Right cardiac atrium (tissue), 5 donors: ENCODE results near the gene PRAF2. TPM values are rescaled to one million over a fixed set of nuclear protein-coding genes. Genes with fewer than 3 reads are reported as not detected.

Experiments used
- ATAC-seq, 2 donors: fragments of 200-7000 bp; cut with Tn5 transposase; one replicate each; pipeline versions ENCODE4 v1.8.0 to v1.9.1; 2020; ENCODE audit warnings: moderate library complexity in 2 of 2, mild to moderate bottlenecking in 1 of 2
- DNase-seq, 3 donors: peaks; one replicate each; pipeline ENCODE4 v3.0.0-alpha.2; 2020
- H3K27ac ChIP-seq: one replicate; pipeline ENCODE4 v1.5.1; 2013; ENCODE audit warnings: mild to moderate bottlenecking, low read length, control low read depth, moderate library complexity
- H3K27me3 ChIP-seq: one replicate; pipeline ENCODE4 v1.6.1; 2013; ENCODE audit not compliant: control insufficient read depth, insufficient read depth
- H3K4me1 ChIP-seq: one replicate; pipeline ENCODE4 v1.6.1; 2013; ENCODE audit warnings: low read length; ENCODE audit not compliant: control insufficient read depth, insufficient read depth
- H3K4me3 ChIP-seq: one replicate; pipeline ENCODE4 v1.5.1; 2013; ENCODE audit warnings: low read length, control low read depth
- H3K9me3 ChIP-seq: one replicate; pipeline ENCODE4 v1.6.1; 2013; ENCODE audit warnings: low read length; ENCODE audit not compliant: control insufficient read depth
- WGBS: extraction: QIAGEN DNeasy Blood & Tissue Kit; methylation state at CpG from one replicate; pipeline ENCODE4 v1.1.7; 2013; 5-methylcytosine and 5-hydroxymethylcytosine counted together
- intact Hi-C, 4 donors: fragments of 100-400 bp; cut with DNase I; formaldehyde crosslinking; loops; one replicate each; pipeline versions ENCODE4 v1.11.0 to v1.14.0; 2022 to 2023
- long read RNA-seq, 4 donors: library from polyadenylated mRNA; unstranded; transcript quantifications; one replicate each; pipeline ENCODE4 v2.0.0, GENCODE V29; 2020 to 2021
- polyA plus RNA-seq: library from polyadenylated mRNA; stranded (reverse); fragments of 200-250 nt; gene quantifications from one replicate; pipeline ENCODE4 v1.2.3, GENCODE V29; 2013
- total RNA-seq, 4 donors: library from RNA; stranded (reverse); fragmentation: NEBNext Ultra II Directional; extraction: Animal tissue kit (Norgen Biotek cat#: 25700); gene quantifications; one replicate each; pipeline ENCODE4 v1.2.1, GENCODE V29; 2021
- donor health status: healthy with polysubstance abuse.
- donor health status: DM: no; HTN: yes; CAD: no.
- donor health status: DM: no; HTN: no; CAD: no.
- donor health status: DM: no; HTN: yes; CAD: no; lungs with severe emphysema.
- donor health status: DM: yes; HTN: yes; CAD: no.

PRAF2 gene, protein sequence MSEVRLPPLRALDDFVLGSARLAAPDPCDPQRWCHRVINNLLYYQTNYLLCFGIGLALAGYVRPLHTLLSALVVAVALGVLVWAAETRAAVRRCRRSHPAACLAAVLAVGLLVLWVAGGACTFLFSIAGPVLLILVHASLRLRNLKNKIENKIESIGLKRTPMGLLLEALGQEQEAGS
- 10 to 100 TPM; 14.2 to 20.2 (median 17.6) TPM for total RNA-seq
- 23.4 TPM for polyA plus RNA-seq
- long read RNA-seq, donor 1, transcript PRAF2-202 (3 exons, 1,334 nt): major isoform, 18 of 22 reads
- long read RNA-seq, donor 1, partial matches to known transcripts: 3 of 22 reads
- long read RNA-seq, donor 1, other reads (novel, unspliced or antisense): 1 of 22 reads
- long read RNA-seq, donor 2, transcript PRAF2-202 (3 exons, 1,334 nt): major isoform, 9 of 10 reads
- long read RNA-seq, donor 2, partial matches to known transcripts: 0 of 10 reads
- long read RNA-seq, donor 2, other reads (novel, unspliced or antisense): 0 of 10 reads
- long read RNA-seq, donor 3, partial matches to known transcripts: 1 of 3 reads
- long read RNA-seq, donor 3, other reads (novel, unspliced or antisense): 0 of 3 reads
- long read RNA-seq, donor 4, transcript PRAF2-202 (3 exons, 1,334 nt): major isoform, 20 of 21 reads
- long read RNA-seq, donor 4, partial matches to known transcripts: 0 of 21 reads
- long read RNA-seq, donor 4, other reads (novel, unspliced or antisense): 1 of 21 reads

DNA sequence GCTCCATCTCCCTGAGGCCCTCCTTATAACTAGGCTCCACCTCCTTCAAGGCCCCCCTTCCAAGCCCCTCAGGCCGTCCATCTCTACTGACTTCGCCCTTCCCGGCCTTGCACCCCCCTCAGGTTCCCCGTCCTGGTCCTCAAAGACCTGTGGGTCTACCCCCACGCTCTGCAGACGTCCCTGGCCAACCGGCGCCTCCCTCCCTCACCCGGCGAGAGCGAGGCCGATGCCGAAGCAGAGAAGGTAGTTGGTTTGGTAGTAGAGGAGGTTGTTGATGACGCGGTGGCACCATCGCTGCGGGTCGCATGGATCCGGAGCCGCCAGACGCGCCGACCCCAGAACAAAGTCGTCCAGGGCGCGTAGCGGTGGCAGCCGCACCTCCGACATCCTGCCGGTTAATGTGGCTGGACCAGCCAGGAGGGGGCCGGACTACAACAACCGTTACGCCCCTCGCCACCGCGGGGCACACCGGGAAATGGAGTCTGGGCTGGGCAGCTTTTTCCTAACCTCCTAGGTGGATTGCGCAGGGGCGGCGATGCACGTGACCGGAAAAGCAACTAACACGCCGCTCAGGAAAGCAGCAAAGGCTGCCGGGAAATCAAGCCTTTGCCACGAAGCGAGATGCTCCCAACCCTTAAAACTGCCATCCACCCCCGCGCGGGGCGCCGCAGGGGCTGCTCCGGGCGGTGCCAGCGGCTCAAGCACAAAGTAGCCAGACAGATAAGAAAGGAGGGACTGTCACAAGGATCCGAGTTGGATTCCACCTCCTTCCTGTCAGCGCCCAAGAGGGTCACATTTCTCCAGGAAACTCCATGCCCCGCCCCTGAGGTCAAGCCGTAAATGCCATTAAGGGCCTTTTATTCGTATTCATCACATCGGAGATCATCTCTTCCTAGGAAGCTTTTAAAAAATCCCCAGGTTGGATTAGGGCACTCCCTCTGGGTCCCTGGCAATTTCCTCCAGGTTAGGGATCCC, at the start of gene PRAF2:
Gene PRAF2 (minus strand): TSS at position 402 of the 975 bp plus-strand sequence. CDS start 15 bp downstream, at position 387.
- intact Hi-C loops: no loop called here
- H3K9me3 ChIP-seq: no peaks in the 10 kb centered on the region

DNA sequence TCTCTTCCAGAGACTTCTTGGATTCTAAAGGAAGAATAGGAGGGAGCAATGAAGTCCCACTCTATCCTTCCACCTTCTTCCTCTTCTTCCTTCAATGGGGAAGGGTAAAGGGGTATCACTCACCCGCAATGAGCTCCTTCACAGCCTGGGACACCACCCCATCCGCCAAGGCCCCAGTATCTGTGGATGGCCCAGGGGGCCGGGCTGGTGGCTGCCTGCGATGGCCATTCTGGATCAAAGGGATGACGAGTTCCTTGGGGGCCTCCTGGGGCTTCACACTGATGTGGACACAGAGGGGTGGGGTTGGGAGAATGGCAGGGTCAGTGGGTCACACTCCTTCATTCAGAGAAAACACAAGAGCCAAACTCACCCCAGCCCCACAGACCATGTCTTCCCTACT, 48.7 kb upstream of the PRAF2 start:
- intact Hi-C loops: no loop called here

More for the DNA sequence above, at the start of gene PRAF2:
- DNase-seq (peak; percentile 93 to 97 (median 96)), ATAC-seq (peak; percentile 89 to 91)
- under 1% methylated on average over 61 of the region's 61 CpGs for WGBS
- peak within 1 kb of the TSS; percentile 79 for H3K27ac ChIP-seq
- H3K27me3 ChIP-seq: no peaks in the 10 kb centered on the region
- peak within 1 kb of the TSS; percentile 47 for H3K4me3 ChIP-seq
- H3K4me1 ChIP-seq: peaks cover 4% of the 10 kb centered on the region

DNA sequence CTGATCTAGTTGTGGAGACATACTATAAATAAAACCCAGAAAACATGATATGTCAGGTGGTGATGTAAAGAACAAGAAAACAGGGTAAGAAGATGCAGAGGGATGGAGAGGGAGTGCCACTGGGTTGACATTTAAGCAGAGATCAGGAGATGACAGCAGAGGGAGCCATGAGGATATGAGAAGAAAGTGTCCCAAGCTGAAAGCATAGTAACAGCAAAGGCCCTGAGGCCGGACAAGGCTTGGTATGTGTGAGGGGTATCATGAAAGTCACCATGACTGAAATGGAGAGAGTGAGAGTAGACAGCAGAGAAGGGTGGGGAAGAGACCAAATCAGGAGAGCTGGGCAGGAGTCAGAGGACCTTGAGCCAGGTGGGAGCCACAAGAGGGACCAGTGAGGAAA, 46.3 kb upstream of the PRAF2 start:
- H3K27ac ChIP-seq: no peak overlapping the region
- DNase-seq (no peak), ATAC-seq (no peak)
- no peaks in the 10 kb centered on the region for H3K27me3 ChIP-seq
- H3K9me3 ChIP-seq: no peaks in the 10 kb centered on the region
- H3K4me3 ChIP-seq: no peak overlapping the region
- intact Hi-C loops: no loop called here
- no peaks in the 10 kb centered on the region for H3K4me1 ChIP-seq
- 53% methylated on average over 1 of the region's 1 CpG for WGBS

More for the DNA sequence above, 48.7 kb upstream of the PRAF2 start:
- no peaks in the 10 kb centered on the region for H3K9me3 ChIP-seq
- ATAC-seq: peak in 1 of 2 donors; percentile 11
- H3K27ac ChIP-seq: no peak overlapping the region
- peak overlapping the region; percentile 86 for H3K4me3 ChIP-seq
- no peaks in the 10 kb centered on the region for H3K27me3 ChIP-seq
- H3K4me1 ChIP-seq: no peaks in the 10 kb centered on the region
- DNase-seq: no peak
- 70% methylated on average over 5 of the region's 5 CpGs for WGBS

DNA sequence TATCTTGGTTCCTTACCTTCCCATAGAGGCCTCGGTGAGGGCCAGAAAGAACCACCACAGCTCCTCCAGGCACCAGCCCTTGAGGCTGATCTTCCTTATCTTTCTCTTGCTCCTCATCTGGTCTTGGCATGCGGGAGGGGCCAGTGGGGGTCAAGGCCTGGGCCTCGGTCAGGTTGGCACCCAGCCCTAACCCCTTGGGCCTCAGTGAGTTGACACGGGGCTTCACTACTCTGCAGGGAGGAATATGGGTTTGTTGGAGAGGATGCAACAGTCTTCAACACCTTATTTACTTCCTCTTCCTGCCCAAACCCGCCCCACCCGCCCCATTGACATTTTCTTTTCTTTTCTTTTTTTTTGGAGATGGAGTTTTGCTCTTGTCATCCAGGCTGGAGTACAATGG, 43.8 kb upstream of the PRAF2 start:
- ATAC-seq (no peak), DNase-seq (no peak)
- intact Hi-C loops: no loop called here

DNA sequence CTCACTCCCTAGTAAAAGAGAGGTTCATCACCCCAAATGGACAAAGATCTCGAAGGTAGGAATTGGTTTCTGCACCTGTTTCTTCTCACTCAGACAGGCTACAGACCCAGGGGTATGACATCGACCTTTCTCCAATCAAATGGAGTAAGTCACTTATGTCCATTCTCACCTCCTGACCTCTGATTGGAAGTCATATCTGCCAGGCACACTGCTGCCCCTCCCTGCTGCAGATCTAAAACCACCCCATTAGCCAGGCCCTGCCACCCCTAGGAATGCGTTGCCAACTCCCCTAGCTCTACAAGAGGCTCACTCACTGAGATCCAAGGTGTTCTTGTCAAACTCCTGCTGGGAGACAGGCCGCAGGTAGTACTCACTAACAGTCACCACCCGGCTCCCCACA, 42.9 kb upstream of the PRAF2 start:
- no peak for ATAC-seq
- H3K27ac ChIP-seq: no peak overlapping the region
- H3K4me1 ChIP-seq: no peaks in the 10 kb centered on the region
- WGBS: 90% methylated on average over 5 of the region's 5 CpGs
- H3K27me3 ChIP-seq: no peaks in the 10 kb centered on the region
- H3K4me3 ChIP-seq: no peak overlapping the region
- intact Hi-C loops: no loop called here
- H3K9me3 ChIP-seq: no peaks in the 10 kb centered on the region
- no peak for DNase-seq

More for the DNA sequence above, 43.8 kb upstream of the PRAF2 start:
- Histone ChIP-seq H3K27ac (no peak overlapping the region), H3K27me3 (no peaks in the 10 kb centered on the region), H3K9me3 (no peaks in the 10 kb centered on the region), H3K4me3 (no peak overlapping the region), H3K4me1 (no peaks in the 10 kb centered on the region)
- 72% methylated on average over 6 of the region's 6 CpGs for WGBS

DNA sequence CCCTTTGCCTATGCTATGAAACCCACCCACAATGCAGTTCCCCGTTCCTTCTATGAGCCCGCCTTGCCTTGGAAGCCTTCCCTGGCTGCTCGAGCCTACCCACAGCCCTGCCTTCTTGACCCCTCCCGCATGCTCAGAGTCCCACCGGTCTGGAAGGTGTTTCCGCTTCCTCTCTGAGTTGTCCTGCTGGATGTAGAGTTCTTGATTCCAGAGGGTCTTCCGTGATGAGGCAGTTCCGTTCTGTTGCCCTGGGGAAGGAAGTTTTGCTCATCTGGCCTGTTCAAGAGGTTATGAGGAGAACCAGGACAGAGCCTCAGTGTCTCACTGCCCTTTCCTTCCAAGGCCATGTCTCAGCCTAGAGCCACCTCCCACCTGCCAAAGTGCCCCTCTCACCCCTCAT, 42.3 kb upstream of the PRAF2 start:
- Histone ChIP-seq H3K9me3 (no peaks in the 10 kb centered on the region), H3K27ac (no peak overlapping the region), H3K4me1 (no peaks in the 10 kb centered on the region), H3K27me3 (no peaks in the 10 kb centered on the region), H3K4me3 (no peak overlapping the region)
- intact Hi-C loops: no loop called here
- DNase-seq (no peak), ATAC-seq (no peak)
- WGBS: 77% methylated on average over 8 of the region's 8 CpGs

DNA sequence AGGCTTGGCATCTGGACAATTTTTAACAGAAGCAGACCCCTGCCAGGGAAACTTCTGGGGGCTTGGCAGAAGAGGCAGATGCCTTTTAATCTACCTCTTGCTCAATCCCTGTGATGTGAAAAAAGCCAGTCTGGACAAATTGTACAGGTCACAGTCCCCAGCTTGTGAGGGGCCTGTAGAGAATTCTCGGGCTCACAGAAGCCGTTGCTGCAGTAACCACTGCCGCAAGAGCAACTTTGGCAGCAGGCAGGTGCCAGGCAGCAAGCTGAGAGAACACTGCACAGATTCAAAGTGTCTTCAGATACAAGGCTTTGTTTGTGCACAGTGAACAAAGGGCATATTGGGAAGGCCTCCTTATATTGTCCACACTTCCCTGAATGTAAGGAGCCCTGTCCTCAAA, 38.0 kb upstream of the PRAF2 start:
- ATAC-seq (no peak), DNase-seq (no peak)
- Histone ChIP-seq H3K27ac (peak overlapping the region; percentile 19), H3K9me3 (no peaks in the 10 kb centered on the region), H3K27me3 (no peaks in the 10 kb centered on the region), H3K4me3 (no peak overlapping the region), H3K4me1 (no peaks in the 10 kb centered on the region)
- WGBS: 55% methylated on average over 3 of the region's 3 CpGs
- intact Hi-C loops: no loop called here

DNA sequence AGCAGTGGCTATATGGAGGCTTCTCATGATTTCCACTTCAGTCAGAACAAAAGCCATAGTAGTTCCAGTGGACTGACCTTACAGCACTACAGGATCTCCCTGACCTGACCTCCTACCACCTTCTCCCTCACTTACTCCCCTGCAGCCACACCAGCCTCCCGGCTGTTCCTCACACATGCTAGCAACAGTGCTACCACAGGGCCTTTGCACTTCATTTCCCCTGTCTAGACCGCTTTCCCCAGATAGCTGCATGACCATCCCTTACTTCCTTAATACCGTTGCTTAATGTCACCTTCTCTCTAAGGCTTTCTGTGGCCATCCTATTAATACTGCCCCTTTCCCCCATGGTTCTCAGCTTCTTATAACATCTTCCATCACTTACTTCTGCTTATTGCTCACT, 36.6 kb upstream of the PRAF2 start:
- WGBS: 93% methylated on average over 3 of the region's 3 CpGs
- Histone ChIP-seq H3K27me3 (no peaks in the 10 kb centered on the region), H3K4me1 (no peaks in the 10 kb centered on the region), H3K4me3 (no peak overlapping the region), H3K9me3 (no peaks in the 10 kb centered on the region), H3K27ac (no peak overlapping the region)
- ATAC-seq (no peak), DNase-seq (no peak)
- intact Hi-C loops: no loop called here

DNA sequence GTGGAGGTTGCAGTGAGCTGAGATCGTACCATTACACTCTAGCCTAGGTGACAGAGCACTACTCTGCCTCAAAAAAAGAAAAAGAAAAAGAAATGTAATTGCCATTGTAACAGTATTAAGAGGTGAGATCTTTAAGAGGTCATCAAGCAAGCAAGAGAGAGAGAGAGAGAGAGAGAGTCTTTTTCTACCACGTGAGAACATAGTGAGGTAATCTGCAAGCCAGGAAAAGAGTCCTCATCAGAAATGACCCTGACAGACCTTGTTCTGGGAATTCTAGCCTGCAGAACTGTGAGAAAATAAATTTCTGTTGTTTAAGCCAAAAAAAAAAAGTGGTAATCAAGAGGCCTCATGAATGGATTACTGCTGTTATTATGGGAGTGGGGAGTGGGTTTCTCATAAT, 34.8 kb upstream of the PRAF2 start:
- intact Hi-C loops: no loop called here

DNA sequence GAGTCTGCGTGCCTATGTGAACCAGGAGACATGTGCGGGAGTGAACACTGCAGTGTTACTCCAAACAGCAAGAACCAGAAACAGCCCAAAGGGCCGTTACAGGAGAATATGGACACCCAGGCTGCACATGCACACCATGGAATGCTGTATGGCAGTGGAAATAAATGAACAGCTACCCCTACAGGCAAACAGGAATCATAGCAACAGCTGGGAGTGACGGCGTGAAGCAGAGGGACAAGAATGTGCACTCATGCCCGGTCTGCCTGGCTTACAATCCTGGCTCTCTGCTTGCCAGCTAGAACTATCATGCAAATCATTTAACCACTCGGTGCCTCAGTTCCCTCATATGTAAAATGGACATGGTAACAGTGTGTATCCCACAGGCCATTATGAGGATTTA, 33.1 kb upstream of the PRAF2 start:
- H3K27ac ChIP-seq: no peak overlapping the region
- H3K27me3 ChIP-seq: no peaks in the 10 kb centered on the region
- no peaks in the 10 kb centered on the region for H3K4me1 ChIP-seq
- no peak overlapping the region for H3K4me3 ChIP-seq
- no peak for DNase-seq
- ATAC-seq: peak; percentile 76 to 77
- no peaks in the 10 kb centered on the region for H3K9me3 ChIP-seq
- intact Hi-C loops: no loop called here
- WGBS: 40% methylated on average over 7 of the region's 7 CpGs

More for the DNA sequence above, 34.8 kb upstream of the PRAF2 start:
- no peak for ATAC-seq
- no peaks in the 10 kb centered on the region for H3K9me3 ChIP-seq
- WGBS: 62% methylated on average over 2 of the region's 2 CpGs
- no peak for DNase-seq
- no peaks in the 10 kb centered on the region for H3K27me3 ChIP-seq
- no peaks in the 10 kb centered on the region for H3K4me1 ChIP-seq
- no peak overlapping the region for H3K27ac ChIP-seq
- no peak overlapping the region for H3K4me3 ChIP-seq
